Measurements from ENCODE around the gene MGST1. TPM values are rescaled to one million over a fixed set of nuclear protein-coding genes. Genes with fewer than 3 reads are reported as not detected.

Gene MGST1
- total and polyA plus RNA-seq, 2 experiments from 2014 or later = 297 to 1,400 TPM

DNA sequence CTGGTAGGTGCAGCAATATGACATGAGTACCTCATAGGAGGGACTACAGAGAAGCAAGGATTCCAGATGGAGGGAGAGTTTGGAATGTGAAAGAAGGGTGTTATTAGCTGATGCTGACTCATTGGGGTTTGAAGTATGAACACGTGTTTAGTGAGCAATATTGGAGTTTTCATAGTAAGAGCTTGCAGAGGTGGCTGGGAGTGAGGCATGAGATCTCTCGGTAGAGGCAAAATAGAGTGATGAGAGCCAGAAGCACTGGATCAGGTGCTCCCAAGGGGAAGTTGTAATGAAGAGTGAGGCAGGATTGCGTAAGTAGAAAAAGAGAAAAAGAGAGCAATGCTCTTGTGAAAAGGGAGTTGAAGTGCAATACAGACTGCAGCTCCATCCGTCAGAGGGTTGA lies 42.1 kb downstream of the MGST1 start:
- H3K4me1 Mint-ChIP-seq = no peaks in the 10 kb centered on the region; the same call in 2 of the 3 replicates
- Histone ChIP-seq H3K79me2 (replicated peaks; ENCODE audit: insufficient read depth) (no peaks in the 10 kb centered on the region), H3K4me3 (no peak overlapping the region), H4K20me1 (replicated peaks; ENCODE audit: insufficient read depth) (no peaks in the 10 kb centered on the region), H2AFZ (no peak overlapping the region), H3K36me3 (ENCODE audit: insufficient read depth) (peaks cover 29% of the 10 kb centered on the region), H3F3A (replicated peaks; ENCODE audit: low read depth) (no peaks in the 10 kb centered on the region), H3K4me1 (ENCODE audit: insufficient read depth) (no peaks in the 10 kb centered on the region), H3K27me3 (ENCODE audit: insufficient read depth) (no peaks in the 10 kb centered on the region), H3K27ac (ENCODE audit: low read depth) (no peak overlapping the region), H3K9me2 (ENCODE audit: insufficient read depth) (0 out of 2 replicates have a peak, but pooled peaks cover 3% of the 10 kb centered on the region), H3K4me2 (no peak overlapping the region)
- H3K9me3 Mint-ChIP-seq = peaks cover 16% of the 10 kb centered on the region; the same call in 2 of the 3 replicates
- no peaks in the 10 kb centered on the region for H3K27me3 Mint-ChIP-seq (ENCODE audit: insufficient read depth, low read depth, poor library complexity)
- TF ChIP-seq CREB1 (CRISPR knock-in tag; IDR thresholded peaks at IDR 0.05; ENCODE audit: low read depth) (no peak), STAT1 (IDR thresholded peaks at IDR 0.05; ENCODE audit: unreplicated experiment) (no peak), EZH2 (IDR thresholded peaks at IDR 0.05; ENCODE audit: low read depth, unreplicated experiment) (no peak), POLR2AphosphoS5 (IDR thresholded peaks at IDR 0.05; ENCODE audit: low read depth) (no peak), ZNF331 (CRISPR knock-in tag; IDR thresholded peaks at IDR 0.05; ENCODE audit: low read depth) (no peak), ZNF114 (CRISPR knock-in tag; IDR thresholded peaks at IDR 0.05) (no peak), NANOG (IDR thresholded peaks at IDR 0.05; ENCODE audit: borderline replicate concordance) (no peak), JUNB (IDR thresholded peaks at IDR 0.05; ENCODE audit: unreplicated experiment) (no peak), EZH2phosphoT487 (IDR thresholded peaks at IDR 0.05; ENCODE audit: unreplicated experiment) (no peak)
- TF ChIP-seq, protein P1, sequence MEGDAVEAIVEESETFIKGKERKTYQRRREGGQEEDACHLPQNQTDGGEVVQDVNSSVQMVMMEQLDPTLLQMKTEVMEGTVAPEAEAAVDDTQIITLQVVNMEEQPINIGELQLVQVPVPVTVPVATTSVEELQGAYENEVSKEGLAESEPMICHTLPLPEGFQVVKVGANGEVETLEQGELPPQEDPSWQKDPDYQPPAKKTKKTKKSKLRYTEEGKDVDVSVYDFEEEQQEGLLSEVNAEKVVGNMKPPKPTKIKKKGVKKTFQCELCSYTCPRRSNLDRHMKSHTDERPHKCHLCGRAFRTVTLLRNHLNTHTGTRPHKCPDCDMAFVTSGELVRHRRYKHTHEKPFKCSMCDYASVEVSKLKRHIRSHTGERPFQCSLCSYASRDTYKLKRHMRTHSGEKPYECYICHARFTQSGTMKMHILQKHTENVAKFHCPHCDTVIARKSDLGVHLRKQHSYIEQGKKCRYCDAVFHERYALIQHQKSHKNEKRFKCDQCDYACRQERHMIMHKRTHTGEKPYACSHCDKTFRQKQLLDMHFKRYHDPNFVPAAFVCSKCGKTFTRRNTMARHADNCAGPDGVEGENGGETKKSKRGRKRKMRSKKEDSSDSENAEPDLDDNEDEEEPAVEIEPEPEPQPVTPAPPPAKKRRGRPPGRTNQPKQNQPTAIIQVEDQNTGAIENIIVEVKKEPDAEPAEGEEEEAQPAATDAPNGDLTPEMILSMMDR (conservative IDR thresholded peaks at IDR 0.05; ENCODE audit: low read depth in 2 of 2) = no peak
- TF ChIP-seq, protein P2, sequence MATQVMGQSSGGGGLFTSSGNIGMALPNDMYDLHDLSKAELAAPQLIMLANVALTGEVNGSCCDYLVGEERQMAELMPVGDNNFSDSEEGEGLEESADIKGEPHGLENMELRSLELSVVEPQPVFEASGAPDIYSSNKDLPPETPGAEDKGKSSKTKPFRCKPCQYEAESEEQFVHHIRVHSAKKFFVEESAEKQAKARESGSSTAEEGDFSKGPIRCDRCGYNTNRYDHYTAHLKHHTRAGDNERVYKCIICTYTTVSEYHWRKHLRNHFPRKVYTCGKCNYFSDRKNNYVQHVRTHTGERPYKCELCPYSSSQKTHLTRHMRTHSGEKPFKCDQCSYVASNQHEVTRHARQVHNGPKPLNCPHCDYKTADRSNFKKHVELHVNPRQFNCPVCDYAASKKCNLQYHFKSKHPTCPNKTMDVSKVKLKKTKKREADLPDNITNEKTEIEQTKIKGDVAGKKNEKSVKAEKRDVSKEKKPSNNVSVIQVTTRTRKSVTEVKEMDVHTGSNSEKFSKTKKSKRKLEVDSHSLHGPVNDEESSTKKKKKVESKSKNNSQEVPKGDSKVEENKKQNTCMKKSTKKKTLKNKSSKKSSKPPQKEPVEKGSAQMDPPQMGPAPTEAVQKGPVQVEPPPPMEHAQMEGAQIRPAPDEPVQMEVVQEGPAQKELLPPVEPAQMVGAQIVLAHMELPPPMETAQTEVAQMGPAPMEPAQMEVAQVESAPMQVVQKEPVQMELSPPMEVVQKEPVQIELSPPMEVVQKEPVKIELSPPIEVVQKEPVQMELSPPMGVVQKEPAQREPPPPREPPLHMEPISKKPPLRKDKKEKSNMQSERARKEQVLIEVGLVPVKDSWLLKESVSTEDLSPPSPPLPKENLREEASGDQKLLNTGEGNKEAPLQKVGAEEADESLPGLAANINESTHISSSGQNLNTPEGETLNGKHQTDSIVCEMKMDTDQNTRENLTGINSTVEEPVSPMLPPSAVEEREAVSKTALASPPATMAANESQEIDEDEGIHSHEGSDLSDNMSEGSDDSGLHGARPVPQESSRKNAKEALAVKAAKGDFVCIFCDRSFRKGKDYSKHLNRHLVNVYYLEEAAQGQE (IDR thresholded peaks at IDR 0.05; ENCODE audit: unreplicated experiment) = no peak
- TF ChIP-seq, protein P3, sequence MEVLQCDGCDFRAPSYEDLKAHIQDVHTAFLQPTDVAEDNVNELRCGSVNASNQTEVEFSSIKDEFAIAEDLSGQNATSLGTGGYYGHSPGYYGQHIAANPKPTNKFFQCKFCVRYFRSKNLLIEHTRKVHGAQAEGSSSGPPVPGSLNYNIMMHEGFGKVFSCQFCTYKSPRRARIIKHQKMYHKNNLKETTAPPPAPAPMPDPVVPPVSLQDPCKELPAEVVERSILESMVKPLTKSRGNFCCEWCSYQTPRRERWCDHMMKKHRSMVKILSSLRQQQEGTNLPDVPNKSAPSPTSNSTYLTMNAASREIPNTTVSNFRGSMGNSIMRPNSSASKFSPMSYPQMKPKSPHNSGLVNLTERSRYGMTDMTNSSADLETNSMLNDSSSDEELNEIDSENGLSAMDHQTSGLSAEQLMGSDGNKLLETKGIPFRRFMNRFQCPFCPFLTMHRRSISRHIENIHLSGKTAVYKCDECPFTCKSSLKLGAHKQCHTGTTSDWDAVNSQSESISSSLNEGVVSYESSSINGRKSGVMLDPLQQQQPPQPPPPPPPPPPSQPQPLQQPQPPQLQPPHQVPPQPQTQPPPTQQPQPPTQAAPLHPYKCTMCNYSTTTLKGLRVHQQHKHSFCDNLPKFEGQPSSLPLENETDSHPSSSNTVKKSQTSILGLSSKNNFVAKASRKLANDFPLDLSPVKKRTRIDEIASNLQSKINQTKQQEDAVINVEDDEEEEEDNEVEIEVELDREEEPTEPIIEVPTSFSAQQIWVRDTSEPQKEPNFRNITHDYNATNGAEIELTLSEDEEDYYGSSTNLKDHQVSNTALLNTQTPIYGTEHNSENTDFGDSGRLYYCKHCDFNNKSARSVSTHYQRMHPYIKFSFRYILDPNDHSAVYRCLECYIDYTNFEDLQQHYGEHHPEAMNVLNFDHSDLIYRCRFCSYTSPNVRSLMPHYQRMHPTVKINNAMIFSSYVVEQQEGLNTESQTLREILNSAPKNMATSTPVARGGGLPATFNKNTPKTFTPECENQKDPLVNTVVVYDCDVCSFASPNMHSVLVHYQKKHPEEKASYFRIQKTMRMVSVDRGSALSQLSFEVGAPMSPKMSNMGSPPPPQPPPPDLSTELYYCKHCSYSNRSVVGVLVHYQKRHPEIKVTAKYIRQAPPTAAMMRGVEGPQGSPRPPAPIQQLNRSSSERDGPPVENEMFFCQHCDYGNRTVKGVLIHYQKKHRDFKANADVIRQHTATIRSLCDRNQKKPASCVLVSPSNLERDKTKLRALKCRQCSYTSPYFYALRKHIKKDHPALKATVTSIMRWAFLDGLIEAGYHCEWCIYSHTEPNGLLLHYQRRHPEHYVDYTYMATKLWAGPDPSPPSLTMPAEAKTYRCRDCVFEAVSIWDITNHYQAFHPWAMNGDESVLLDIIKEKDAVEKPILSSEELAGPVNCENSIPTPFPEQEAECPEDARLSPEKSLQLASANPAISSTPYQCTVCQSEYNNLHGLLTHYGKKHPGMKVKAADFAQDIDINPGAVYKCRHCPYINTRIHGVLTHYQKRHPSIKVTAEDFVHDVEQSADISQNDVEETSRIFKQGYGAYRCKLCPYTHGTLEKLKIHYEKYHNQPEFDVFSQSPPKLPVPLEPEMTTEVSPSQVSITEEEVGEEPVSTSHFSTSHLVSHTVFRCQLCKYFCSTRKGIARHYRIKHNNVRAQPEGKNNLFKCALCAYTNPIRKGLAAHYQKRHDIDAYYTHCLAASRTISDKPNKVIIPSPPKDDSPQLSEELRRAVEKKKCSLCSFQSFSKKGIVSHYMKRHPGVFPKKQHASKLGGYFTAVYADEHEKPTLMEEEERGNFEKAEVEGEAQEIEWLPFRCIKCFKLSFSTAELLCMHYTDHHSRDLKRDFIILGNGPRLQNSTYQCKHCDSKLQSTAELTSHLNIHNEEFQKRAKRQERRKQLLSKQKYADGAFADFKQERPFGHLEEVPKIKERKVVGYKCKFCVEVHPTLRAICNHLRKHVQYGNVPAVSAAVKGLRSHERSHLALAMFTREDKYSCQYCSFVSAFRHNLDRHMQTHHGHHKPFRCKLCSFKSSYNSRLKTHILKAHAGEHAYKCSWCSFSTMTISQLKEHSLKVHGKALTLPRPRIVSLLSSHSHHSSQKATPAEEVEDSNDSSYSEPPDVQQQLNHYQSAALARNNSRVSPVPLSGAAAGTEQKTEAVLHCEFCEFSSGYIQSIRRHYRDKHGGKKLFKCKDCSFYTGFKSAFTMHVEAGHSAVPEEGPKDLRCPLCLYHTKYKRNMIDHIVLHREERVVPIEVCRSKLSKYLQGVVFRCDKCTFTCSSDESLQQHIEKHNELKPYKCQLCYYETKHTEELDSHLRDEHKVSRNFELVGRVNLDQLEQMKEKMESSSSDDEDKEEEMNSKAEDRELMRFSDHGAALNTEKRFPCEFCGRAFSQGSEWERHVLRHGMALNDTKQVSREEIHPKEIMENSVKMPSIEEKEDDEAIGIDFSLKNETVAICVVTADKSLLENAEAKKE (CRISPR knock-in tag; IDR thresholded peaks at IDR 0.05) = no peak
- TF ChIP-seq, protein P4, sequence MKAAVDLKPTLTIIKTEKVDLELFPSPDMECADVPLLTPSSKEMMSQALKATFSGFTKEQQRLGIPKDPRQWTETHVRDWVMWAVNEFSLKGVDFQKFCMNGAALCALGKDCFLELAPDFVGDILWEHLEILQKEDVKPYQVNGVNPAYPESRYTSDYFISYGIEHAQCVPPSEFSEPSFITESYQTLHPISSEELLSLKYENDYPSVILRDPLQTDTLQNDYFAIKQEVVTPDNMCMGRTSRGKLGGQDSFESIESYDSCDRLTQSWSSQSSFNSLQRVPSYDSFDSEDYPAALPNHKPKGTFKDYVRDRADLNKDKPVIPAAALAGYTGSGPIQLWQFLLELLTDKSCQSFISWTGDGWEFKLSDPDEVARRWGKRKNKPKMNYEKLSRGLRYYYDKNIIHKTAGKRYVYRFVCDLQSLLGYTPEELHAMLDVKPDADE (IDR thresholded peaks at IDR 0.05) = no peak
- H3K36me3 Mint-ChIP-seq (ENCODE audit: low read depth) = peaks cover 29% of the 10 kb centered on the region
- H3K4me3 Mint-ChIP-seq = no peak overlapping the region
- ATAC-seq = no peak
- peak overlapping the region; percentile 25; the same call in 1 of the 2 replicates for H3K27ac Mint-ChIP-seq
- no peak for DNase-seq (ENCODE audit: low spot score)
